Activated CD8-positive, alpha-beta T cell treated with anti-CD3 and anti-CD28 coated beads, Interleukin-2, amount 10 ng/mL, durations not matched to agents 7 days and 5 days (primary cell): ENCODE data around the gene ATG9A. TPM values are rescaled to one million over a fixed set of nuclear protein-coding genes. Genes with fewer than 3 reads are reported as not detected.
A peak's percentile ranks its signal among the peaks of the same experiment; 100 is the strongest.

Experiments
- ATAC-seq: fragments of 150-1000 bp; cut with Tn5 transposase; one replicate; pipeline ENCODE4 v1.10.0; 2021; ENCODE audit warnings: moderate library complexity
- CTCF ChIA-PET: fragments of 350-600 bp; sonication (Branson Sonifier 250); formaldehyde crosslinking; loops from one replicate; lab custom pipeline; 2021; ENCODE audit warnings: antibody characterized with exemption; lab: Charles Lee
- POLR2A ChIA-PET: fragments of 350-600 bp; sonication (Branson Sonifier 250); formaldehyde crosslinking; loops from one replicate; lab custom pipeline; 2021; ENCODE audit warnings: antibody characterized with exemption; lab: Charles Lee
- DNase-seq: peaks from one replicate; pipeline ENCODE4 v3.0.0-alpha.2; 2020
- H3K27ac Mint-ChIP-seq: one replicate; pipeline ENCODE4 v1.8.0; 2021; ENCODE audit warnings: mild to moderate bottlenecking, mixed read lengths
- H3K27me3 Mint-ChIP-seq: one replicate; pipeline ENCODE4 v1.8.0; 2021; ENCODE audit warnings: low read depth, mixed read lengths
- H3K36me3 Mint-ChIP-seq: one replicate; pipeline ENCODE4 v1.8.0; 2021; ENCODE audit warnings: low read depth, mixed read lengths
- H3K4me1 Mint-ChIP-seq: one replicate; pipeline ENCODE4 v1.8.0; 2021; ENCODE audit warnings: low read depth, mixed read lengths
- H3K4me3 Mint-ChIP-seq: one replicate; pipeline ENCODE4 v1.8.0; 2021; ENCODE audit warnings: mild to moderate bottlenecking, mixed read lengths
- H3K9me3 Mint-ChIP-seq: one replicate; pipeline ENCODE4 v1.8.0; 2022; ENCODE audit warnings: mixed read lengths; ENCODE audit not compliant: insufficient read depth
- total RNA-seq, 2 experiments: library from RNA; stranded (reverse); gene quantifications; one replicate each; pipeline ENCODE4 v1.2.3, GENCODE V29; 2021

Gene ATG9A
- total RNA-seq: 10 to 100 TPM; 51.7 to 53.8 TPM

GRCh38 chr2:219229305-219230058 is at the start of gene ATG9A, which contains the start of gene ANKZF1:
Gene ATG9A (minus strand): TSS chr2:219229636. CDS start chr2:219228024, 1,612 bp downstream.
Gene ANKZF1 (plus strand): TSS chr2:219229806. CDS start chr2:219230258, 452 bp downstream.
- ChIA-PET CTCF (interaction anchor here (0.6 to 5.5 kb wide), 16 partner anchors 10 to 450 kb away, joined by 3 to 32 read pairs (median 6); partner anchors contain the start of genes GLB1L, NHEJ1, STK16 and TUBA4B), POLR2A (interaction anchor here (0.8 to 6.2 kb wide), 16 partner anchors 8 to 66 kb away, joined by 3 to 77 read pairs (median 8); partner anchors contain the start of genes ABCB6, CNPPD1, DNAJB2 and GLB1L)
- Mint-ChIP-seq H3K36me3 (peaks cover 65% of the 10 kb centered on the region), H3K4me3 (peak within 1 kb of the TSS; percentile 100), H3K9me3 (no peaks in the 10 kb centered on the region), H3K27me3 (no peaks in the 10 kb centered on the region), H3K27ac (peak within 1 kb of the TSS; percentile 100), H3K4me1 (peaks cover 61% of the 10 kb centered on the region)
- ATAC-seq (peak; percentile 98), DNase-seq (peak; percentile 100)

- Mint-ChIP-seq H3K36me3 (peaks cover 25% of the 10 kb centered on the region), H3K9me3 (no peaks in the 10 kb centered on the region)
- CTCF ChIA-PET: interaction anchor here (0.6 to 13.6 kb wide), 20 partner anchors 10 to 403 kb away, joined by 3 to 239 read pairs (median 8); partner anchors contain the start of genes CNPPD1, GLB1L, PTPRN and SLC23A3
These were observed 49.3 kb upstream of the ATG9A start for GRCh38 chr2:219278655-219279150.

GRCh38 chr2:219277703-219278654 is 48.5 kb upstream of the ATG9A start:
- Mint-ChIP-seq H3K36me3 (peaks cover 20% of the 10 kb centered on the region), H3K4me1 (peaks cover 39% of the 10 kb centered on the region), H3K9me3 (no peaks in the 10 kb centered on the region), H3K27ac (peak overlapping the region; percentile 98), H3K27me3 (no peaks in the 10 kb centered on the region), H3K4me3 (peak overlapping the region; percentile 93)
- CTCF ChIA-PET: interaction anchor here (0.7 to 13.6 kb wide), 22 partner anchors 9 to 121 kb away, joined by 3 to 239 read pairs (median 7); partner anchors contain the start of genes GLB1L, PTPRN, SLC23A3 and STK16
- peak; percentile 21 for ATAC-seq
- POLR2A ChIA-PET: interaction anchor here (0.6 to 3.0 kb wide), 13 partner anchors 17 to 117 kb away, joined by 3 to 42 read pairs (median 10); partner anchors contain the start of genes ANKZF1, ATG9A, CNPPD1 and GLB1L
- peak; percentile 79 for DNase-seq

More at GRCh38 chr2:219278655-219279150, 49.3 kb upstream of the ATG9A start:
- ATAC-seq (no peak), DNase-seq (no peak)
- POLR2A ChIA-PET: interaction anchor here (0.6 to 3.0 kb wide), 14 partner anchors 9 to 381 kb away, joined by 3 to 42 read pairs (median 8); partner anchors contain the start of genes ANKZF1, ATG9A, CNPPD1 and GLB1L
- Mint-ChIP-seq H3K27ac (peak overlapping the region; percentile 98), H3K4me3 (peak overlapping the region; percentile 93), H3K4me1 (peaks cover 42% of the 10 kb centered on the region), H3K27me3 (no peaks in the 10 kb centered on the region)

GRCh38 chr2:219274361-219274921 is 45.0 kb upstream of the ATG9A start:
- CTCF ChIA-PET: interaction anchor here (0.7 to 13.6 kb wide), 6 partner anchors 12 to 98 kb away, joined by 3 to 239 read pairs (median 4); partner anchors contain the start of gene CNPPD1
- ATAC-seq: no peak
- POLR2A ChIA-PET: no interaction called here
- peaks cover 7% of the 10 kb centered on the region for H3K27me3 Mint-ChIP-seq
- no peaks in the 10 kb centered on the region for H3K36me3 Mint-ChIP-seq
- H3K27ac Mint-ChIP-seq: no peak overlapping the region
- no peak overlapping the region for H3K4me3 Mint-ChIP-seq
- H3K9me3 Mint-ChIP-seq: no peaks in the 10 kb centered on the region
- H3K4me1 Mint-ChIP-seq: peaks cover 18% of the 10 kb centered on the region
- DNase-seq: no peak

- no peak for DNase-seq
- H3K27ac Mint-ChIP-seq: no peak overlapping the region
- CTCF ChIA-PET: interaction anchor here (1.0 to 13.6 kb wide), 3 partner anchors 12 to 19 kb away, joined by 3 to 239 read pairs (median 4); no protein-coding TSS in a partner anchor
These were observed 44.5 kb upstream of the ATG9A start for GRCh38 chr2:219273937-219274336.

GRCh38 chr2:219272995-219273394 is 43.6 kb upstream of the ATG9A start:
- Mint-ChIP-seq H3K9me3 (no peaks in the 10 kb centered on the region), H3K4me1 (peaks cover 7% of the 10 kb centered on the region), H3K36me3 (no peaks in the 10 kb centered on the region), H3K27me3 (peaks cover 10% of the 10 kb centered on the region), H3K4me3 (no peak overlapping the region), H3K27ac (no peak overlapping the region)
- no peak for ATAC-seq
- CTCF ChIA-PET: interaction anchor here (0.6 to 0.7 kb wide), 2 partner anchors 22 to 711 kb away, joined by 3 to 4 read pairs; no protein-coding TSS in a partner anchor
- POLR2A ChIA-PET: no interaction called here
- no peak for DNase-seq

More at GRCh38 chr2:219273937-219274336, 44.5 kb upstream of the ATG9A start:
- no peak for ATAC-seq
- no peaks in the 10 kb centered on the region for H3K9me3 Mint-ChIP-seq
- POLR2A ChIA-PET: no interaction called here
- H3K4me3 Mint-ChIP-seq: no peak overlapping the region
- peaks cover 17% of the 10 kb centered on the region for H3K4me1 Mint-ChIP-seq
- H3K36me3 Mint-ChIP-seq: no peaks in the 10 kb centered on the region
- H3K27me3 Mint-ChIP-seq: peaks cover 10% of the 10 kb centered on the region

- peaks cover 10% of the 10 kb centered on the region for H3K27me3 Mint-ChIP-seq
- ChIA-PET POLR2A (no interaction called here), CTCF (interaction anchor here (0.7 kb wide), 1 partner anchor 23 kb away, joined by 4 read pairs; no protein-coding TSS in a partner anchor)
- DNase-seq (no peak), ATAC-seq (no peak)
- H3K9me3 Mint-ChIP-seq: no peaks in the 10 kb centered on the region
- no peak overlapping the region for H3K27ac Mint-ChIP-seq
- no peak overlapping the region for H3K4me3 Mint-ChIP-seq
- no peaks in the 10 kb centered on the region for H3K36me3 Mint-ChIP-seq
- peaks cover 1% of the 10 kb centered on the region for H3K4me1 Mint-ChIP-seq
These were observed 42.9 kb upstream of the ATG9A start for GRCh38 chr2:219272356-219272755.

- H3K27me3 Mint-ChIP-seq: peaks cover 10% of the 10 kb centered on the region
- ChIA-PET POLR2A (no interaction called here), CTCF (no interaction called here)
- H3K4me3 Mint-ChIP-seq: no peak overlapping the region
- H3K27ac Mint-ChIP-seq: no peak overlapping the region
- H3K9me3 Mint-ChIP-seq: no peaks in the 10 kb centered on the region
- DNase-seq (no peak), ATAC-seq (no peak)
- H3K36me3 Mint-ChIP-seq: no peaks in the 10 kb centered on the region
- no peaks in the 10 kb centered on the region for H3K4me1 Mint-ChIP-seq
These were observed 41.6 kb upstream of the ATG9A start for GRCh38 chr2:219271021-219271420.

GRCh38 chr2:219270055-219270372 is 40.6 kb upstream of the ATG9A start:
- no peak overlapping the region for H3K4me3 Mint-ChIP-seq
- no peaks in the 10 kb centered on the region for H3K36me3 Mint-ChIP-seq
- no peaks in the 10 kb centered on the region for H3K9me3 Mint-ChIP-seq
- CTCF ChIA-PET: interaction anchor here (1.1 to 4.1 kb wide), 2 partner anchors 8 to 10 kb away, joined by 4 to 18 read pairs; partner anchors contain the start of gene DNAJB2
- peaks cover 10% of the 10 kb centered on the region for H3K27me3 Mint-ChIP-seq
- POLR2A ChIA-PET: interaction anchor here (0.5 to 1.2 kb wide), 2 partner anchors 9 to 17 kb away, joined by 3 read pairs; partner anchors contain the start of genes DNAJB2 and TUBA4B
- H3K4me1 Mint-ChIP-seq: no peaks in the 10 kb centered on the region
- H3K27ac Mint-ChIP-seq: no peak overlapping the region
- no peak for DNase-seq
- ATAC-seq: no peak

GRCh38 chr2:219269362-219270054 is 40.1 kb upstream of the ATG9A start:
- ChIA-PET POLR2A (interaction anchor here (1.2 kb wide), 1 partner anchor 9 kb away, joined by 3 read pairs; the partner anchor contains the start of gene DNAJB2), CTCF (interaction anchor here (1.1 to 4.1 kb wide), 3 partner anchors 9 to 26 kb away, joined by 4 to 18 read pairs (median 7); partner anchors contain the start of gene DNAJB2)
- no peaks in the 10 kb centered on the region for H3K9me3 Mint-ChIP-seq

More at GRCh38 chr2:219269362-219270054, 40.1 kb upstream of the ATG9A start:
- H3K27me3 Mint-ChIP-seq: peaks cover 10% of the 10 kb centered on the region
- H3K4me3 Mint-ChIP-seq: no peak overlapping the region
- H3K36me3 Mint-ChIP-seq: no peaks in the 10 kb centered on the region
- H3K27ac Mint-ChIP-seq: no peak overlapping the region
- no peak for DNase-seq
- ATAC-seq: no peak
- no peaks in the 10 kb centered on the region for H3K4me1 Mint-ChIP-seq
